Fibroblast of skin of abdomen (primary cell): ENCODE measurements around the gene NCOA6.
A peak's percentile ranks its signal among the peaks of the same experiment; 100 is the strongest.
"Not testable (repeated sequence)": the region's sequence is repeated elsewhere in the genome, so short reads cannot be mapped to it uniquely, and the experiment has no call there.

Experiments used
- DNase-seq: peaks from one replicate; pipeline ENCODE4 v3.0.0-alpha.2; 2013

Gene NCOA6

GRCh38 chr20:34824806-34825529, 483 bp downstream of the NCOA6 start:
- peak; percentile 44 for DNase-seq

DNA sequence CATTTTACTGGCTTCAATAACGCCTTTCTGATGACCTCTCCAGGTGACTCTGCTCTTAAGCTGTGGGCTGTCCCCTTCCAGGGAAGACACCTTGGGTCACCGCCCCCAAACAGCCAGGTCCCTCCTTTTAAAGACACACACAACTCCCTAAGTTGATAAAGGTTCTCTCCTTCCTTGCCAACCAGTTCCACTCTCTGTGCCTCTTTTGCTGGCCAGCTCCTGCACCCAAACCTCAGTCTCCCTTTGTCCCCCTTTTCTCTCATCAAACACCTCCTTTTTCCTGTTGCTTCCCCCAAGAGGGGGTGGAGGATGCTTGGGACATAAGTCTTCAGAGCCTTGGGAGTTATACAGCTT, 1.0 kb downstream of the NCOA6 start:
- peak; percentile 36 for DNase-seq

DNA sequence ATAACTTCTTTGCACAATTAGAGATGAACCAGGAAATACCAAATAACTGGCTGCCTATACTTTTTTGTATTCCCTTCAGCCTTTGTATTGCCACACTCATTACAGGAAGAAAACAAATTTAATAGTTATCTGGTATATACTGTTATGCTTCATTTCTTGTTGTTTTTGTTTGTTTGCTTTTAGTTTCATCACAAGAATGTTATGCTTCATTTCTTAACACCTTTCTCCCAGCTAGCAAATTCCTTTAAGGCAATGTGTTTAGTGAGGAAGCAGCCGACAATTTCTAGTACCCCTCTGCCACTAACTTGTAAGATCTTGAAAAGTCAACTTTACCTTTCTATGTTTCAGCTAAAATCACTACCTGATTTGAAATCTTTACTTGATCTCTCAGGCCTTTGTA, 1.4 kb downstream of the NCOA6 start:
- DNase-seq = no peak

DNA sequence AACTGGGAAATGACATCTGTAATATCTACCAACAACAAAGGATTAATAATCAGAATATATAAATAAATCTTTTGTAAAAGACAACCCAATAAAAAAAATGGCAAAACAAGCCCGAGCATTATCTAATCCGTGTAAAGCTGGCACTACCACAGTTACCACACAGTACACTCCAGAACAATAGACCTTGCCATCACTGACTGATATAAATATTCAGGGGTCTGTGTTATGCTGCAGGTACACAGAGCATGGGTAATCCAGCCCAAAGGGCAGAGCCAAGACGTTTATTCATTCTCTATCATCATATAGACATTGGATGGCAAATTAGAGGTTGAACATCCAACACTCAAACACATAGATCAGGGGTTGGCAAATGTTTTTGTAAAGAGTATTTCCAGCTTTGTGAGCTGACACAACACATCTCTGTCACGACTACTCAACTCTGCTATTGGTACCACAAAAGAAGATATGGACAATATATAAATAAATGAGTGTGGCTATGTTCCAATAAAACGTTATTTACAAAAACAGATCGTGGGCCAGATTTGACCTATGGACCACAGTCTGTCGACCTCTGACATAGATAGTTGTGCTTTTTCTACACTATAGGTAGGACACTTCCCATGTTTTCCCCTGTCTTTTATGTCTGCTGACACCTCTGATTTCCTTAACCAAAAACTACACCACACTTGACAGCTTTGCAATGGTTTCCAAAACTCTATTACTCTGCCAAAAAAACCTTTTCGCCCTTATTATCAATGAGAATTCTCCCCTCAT, 4.5 kb downstream of the NCOA6 start:
- DNase-seq = no peak

GRCh38 chr20:34817801-34818200, 7.7 kb downstream of the NCOA6 start:
- DNase-seq = no peak

DNA sequence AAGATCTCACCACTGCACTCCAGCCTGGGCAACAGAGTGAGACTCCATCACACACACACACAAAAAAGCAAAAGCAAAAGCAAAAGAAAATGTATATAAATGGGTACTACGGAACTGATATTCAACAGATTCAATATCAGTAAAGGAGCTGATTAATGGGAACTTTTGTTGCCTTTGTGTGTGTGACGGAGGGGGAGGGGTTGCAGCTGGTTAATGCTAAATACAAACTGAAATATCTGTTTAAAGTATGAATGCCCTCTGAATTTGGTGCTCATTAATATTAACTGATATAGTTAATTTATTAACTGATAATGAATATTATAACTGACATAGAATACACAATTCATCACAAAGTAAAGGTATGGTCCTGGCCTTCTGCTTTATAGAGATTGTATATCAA, 8.4 kb downstream of the NCOA6 start:
- no peak for DNase-seq

- no peak for DNase-seq
Measured at GRCh38 chr20:34815636-34816035, 9.8 kb downstream of the NCOA6 start.

GRCh38 chr20:34808583-34808982, 16.9 kb downstream of the NCOA6 start:
- DNase-seq = no peak

- DNase-seq = not testable (repeated sequence)
Measured at GRCh38 chr20:34807944-34808465, 17.4 kb downstream of the NCOA6 start.

DNA sequence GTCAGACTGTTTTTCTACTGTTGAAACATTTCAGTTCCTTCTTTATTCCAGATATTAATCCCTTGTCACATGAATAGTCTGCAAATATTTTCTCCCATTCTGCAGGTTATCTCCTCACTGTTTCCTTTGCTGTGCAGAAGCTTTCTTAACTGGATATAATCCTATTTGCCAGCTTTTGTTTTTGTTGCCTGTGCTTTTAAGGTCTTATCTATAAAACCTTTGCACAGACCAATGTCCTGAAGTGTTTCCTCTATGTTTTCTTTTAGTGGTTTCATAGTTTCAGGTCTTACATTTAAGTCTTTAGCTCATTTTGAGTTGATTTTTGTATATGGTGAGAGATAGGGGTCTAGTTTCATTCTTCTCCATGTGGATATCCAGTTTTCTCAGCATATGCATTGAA, 19.2 kb downstream of the NCOA6 start:
- DNase-seq = no peak

- DNase-seq = no peak
Measured at GRCh38 chr20:34798871-34799270, 26.6 kb downstream of the NCOA6 start.

DNA sequence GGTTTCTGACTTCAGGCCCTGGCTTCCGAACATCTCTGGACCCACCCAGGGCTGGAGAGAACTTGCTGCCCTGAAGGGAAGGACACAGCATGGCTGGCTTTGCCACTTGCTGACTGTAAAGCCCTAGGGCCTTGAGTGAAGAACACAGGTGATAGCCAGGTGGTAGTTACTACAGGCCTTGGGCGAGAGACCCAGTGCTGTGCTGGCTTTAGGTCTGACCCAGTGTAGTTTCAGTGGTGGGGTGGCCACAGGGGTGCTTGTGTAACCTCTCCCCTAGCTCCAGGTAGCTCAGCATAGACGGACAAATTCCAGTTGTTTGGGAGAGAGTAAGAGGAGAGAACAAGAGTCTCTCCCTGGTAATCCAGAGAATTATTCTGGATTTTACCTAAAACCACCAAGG, 27.1 kb downstream of the NCOA6 start:
- no peak for DNase-seq

DNA sequence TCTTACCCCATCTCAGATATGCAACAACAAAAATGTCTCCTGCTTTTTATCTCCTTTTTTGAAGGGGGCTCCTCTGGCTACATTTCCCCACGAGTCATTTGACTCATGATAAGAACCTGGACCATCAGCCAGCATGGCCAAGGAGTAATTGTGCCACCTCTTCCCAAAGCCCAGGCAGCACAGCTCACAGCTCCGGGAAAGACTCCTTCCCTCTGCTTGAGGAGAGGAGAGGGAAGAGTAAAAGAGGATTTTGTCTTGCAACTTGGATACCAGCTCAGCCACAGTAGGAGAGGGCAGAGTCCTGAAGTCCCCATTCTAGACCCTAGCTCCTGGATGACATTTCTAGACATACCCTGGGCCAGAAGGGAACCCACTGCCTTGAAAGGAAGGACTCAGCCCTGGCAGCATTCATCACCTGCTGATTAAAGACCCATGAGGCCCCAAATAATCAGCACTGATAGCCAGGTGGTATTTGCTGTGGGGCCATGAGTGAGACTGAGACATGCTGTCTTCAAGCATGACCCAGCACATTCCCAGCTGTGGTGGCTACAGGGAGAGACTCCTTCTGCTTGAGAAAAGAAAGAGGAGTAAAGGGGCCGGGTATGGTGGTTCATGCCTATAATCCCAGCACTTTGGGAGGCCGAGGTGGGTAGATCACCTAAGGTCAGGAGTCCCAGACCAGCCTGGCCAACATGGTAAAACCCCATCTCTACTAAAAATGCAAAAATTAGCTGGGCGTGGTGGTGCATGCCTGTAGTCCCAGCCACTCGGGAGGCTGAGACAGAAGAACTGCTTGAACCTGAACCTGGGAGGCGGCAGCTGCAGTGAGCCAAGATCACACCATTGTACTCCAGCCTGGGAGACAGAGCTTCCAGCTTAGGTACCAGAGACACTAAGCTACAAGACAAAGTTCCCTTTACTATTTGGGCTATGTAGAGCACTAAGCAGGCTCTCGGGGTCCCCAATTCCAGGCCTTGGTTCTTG, 28.1 kb downstream of the NCOA6 start:
- no peak for DNase-seq

DNA sequence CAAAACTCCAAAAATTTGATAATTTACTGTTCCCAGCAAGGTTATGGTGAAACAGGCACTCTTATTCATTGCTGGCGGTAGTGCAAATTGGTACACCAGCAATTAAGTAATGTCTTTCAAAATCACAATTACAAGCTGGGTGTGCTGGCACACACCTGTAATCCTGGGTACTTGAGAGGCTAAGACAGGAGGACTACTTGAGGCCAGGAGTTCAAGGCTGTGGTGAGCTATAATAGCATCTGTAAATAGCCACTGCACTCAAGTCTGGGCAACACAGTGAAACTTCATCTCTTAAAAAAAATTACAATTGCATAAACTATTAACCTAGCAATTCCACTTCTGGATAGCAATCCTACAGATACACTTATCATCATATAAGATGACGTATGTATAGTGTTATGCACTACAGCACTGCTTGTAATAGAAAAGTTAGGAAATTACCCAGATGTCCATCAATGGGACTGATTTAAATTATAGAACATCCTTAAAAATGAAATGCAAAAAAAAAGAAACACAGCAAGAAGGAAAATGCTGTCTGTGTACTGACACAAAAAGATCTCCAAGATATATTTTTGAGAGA, 31.4 kb downstream of the NCOA6 start:
- DNase-seq = no peak

- no peak for DNase-seq
Measured at GRCh38 chr20:34792687-34793363, 32.6 kb downstream of the NCOA6 start.

- peak; percentile 77 for DNase-seq
Measured at GRCh38 chr20:34791289-34792020, 34.0 kb downstream of the NCOA6 start.

- no peak for DNase-seq
Measured at GRCh38 chr20:34781220-34781619, 44.2 kb downstream of the NCOA6 start.

- not testable (repeated sequence) for DNase-seq
Measured at GRCh38 chr20:34780291-34780690, 45.2 kb downstream of the NCOA6 start.

DNA sequence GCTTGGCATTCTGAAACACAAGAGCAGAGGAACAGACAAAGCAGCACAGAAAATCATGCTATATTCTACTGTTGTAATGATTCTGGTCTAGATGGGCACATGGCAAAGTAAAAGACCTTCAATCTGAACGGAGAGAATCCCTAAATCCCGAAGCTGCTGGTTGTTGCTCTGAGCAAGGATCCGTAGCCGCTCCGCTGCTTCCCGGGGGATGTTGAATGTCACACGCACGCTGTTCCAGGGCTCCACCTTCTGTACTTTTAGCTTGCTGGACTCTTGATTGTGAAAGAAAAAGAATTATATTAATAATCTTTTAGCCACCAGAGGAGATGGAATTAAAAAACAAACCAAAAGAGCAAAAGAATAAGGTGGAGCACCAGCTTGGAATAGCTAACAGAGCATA, 49.3 kb downstream of the NCOA6 start:
- no peak for DNase-seq

GRCh38 chr20:34774886-34775285, 50.6 kb downstream of the NCOA6 start:
- no peak for DNase-seq

DNA sequence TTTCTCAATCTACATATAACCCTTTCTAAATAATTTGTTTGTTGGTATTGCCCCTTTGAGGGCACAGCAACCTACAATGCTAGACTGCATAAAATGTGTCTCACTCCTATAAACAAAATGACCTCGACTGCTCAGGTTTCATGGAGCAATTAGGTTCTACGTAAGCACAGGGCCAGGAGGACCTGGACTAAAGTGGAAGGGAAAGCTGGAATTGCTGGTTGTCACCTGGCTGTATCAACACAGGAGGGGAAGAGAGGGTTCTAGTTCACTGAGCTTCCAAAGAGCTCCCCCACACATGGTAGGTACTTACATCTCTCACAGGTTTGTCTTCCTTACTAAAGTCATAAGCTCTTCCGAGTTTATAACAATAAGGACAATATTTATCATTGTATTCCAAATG, 51.0 kb downstream of the NCOA6 start:
- no peak for DNase-seq
